SU-DHL-6 (cell line): ENCODE data around the gene TPRX1.

Source experiments
- EZH2phosphoT487 ChIP-seq: fragments of 200-600 bp; sonication (generic), shearing (Covaris generic); conservative IDR thresholded peaks from 2 replicates; pipeline ENCODE4 v1.6.1; 2018; ENCODE audit warnings: mild to moderate bottlenecking, antibody characterized with exemption, low read length, moderate library complexity, mixed read lengths
- TF ChIP-seq, protein P1 (sequence below): fragments of 200-600 bp; sonication (generic); IDR thresholded peaks from one replicate; pipeline ENCODE4 v1.5.1; 2017; ENCODE audit warnings: antibody characterized with exemption, mild to moderate bottlenecking, low read length, moderate library complexity; ENCODE audit not compliant: insufficient read depth, poor library complexity, severe bottlenecking

- TF ChIP-seq, protein P1, sequence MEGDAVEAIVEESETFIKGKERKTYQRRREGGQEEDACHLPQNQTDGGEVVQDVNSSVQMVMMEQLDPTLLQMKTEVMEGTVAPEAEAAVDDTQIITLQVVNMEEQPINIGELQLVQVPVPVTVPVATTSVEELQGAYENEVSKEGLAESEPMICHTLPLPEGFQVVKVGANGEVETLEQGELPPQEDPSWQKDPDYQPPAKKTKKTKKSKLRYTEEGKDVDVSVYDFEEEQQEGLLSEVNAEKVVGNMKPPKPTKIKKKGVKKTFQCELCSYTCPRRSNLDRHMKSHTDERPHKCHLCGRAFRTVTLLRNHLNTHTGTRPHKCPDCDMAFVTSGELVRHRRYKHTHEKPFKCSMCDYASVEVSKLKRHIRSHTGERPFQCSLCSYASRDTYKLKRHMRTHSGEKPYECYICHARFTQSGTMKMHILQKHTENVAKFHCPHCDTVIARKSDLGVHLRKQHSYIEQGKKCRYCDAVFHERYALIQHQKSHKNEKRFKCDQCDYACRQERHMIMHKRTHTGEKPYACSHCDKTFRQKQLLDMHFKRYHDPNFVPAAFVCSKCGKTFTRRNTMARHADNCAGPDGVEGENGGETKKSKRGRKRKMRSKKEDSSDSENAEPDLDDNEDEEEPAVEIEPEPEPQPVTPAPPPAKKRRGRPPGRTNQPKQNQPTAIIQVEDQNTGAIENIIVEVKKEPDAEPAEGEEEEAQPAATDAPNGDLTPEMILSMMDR = no peak
- TF ChIP-seq EZH2phosphoT487 = no peak
These were observed 16.1 kb upstream of the TPRX1 start for GRCh38 chr19:47820410-47820809.
